ENCODE data around the gene PHKA2.

The PHKA2 gene

DNA sequence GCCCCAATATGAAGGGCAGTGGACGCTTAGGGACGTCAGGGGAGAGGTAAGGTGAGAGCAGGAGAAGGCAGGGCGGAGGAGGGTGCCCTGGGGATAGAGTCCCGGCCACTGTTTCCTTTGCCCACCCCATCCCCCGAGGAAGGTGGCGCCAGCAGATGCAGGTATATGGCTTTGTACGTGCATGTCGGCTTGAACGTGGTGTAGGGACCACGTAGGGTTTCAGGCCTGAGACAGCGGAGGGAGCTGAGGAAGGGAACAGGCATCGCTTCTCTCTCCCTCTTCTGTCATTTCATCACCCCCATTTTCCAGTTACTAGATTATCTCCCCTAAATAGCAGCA lies 97.9 kb downstream of the PHKA2 start:
- Mint-ChIP-seq H3K27ac (no peak overlapping the region), H3K4me1 (peaks cover 10% of the 10 kb centered on the region), H3K9me3 (peaks cover 52% of the 10 kb centered on the region), H3K27me3 (ENCODE audit: low read depth, poor library complexity) (peaks cover 6% of the 10 kb centered on the region), H3K4me3 (peak overlapping the region; percentile 75), H3K36me3 (ENCODE audit: low read depth) (no peaks in the 10 kb centered on the region)
- DNase-seq, result no peak
- TF ChIP-seq, protein P1, sequence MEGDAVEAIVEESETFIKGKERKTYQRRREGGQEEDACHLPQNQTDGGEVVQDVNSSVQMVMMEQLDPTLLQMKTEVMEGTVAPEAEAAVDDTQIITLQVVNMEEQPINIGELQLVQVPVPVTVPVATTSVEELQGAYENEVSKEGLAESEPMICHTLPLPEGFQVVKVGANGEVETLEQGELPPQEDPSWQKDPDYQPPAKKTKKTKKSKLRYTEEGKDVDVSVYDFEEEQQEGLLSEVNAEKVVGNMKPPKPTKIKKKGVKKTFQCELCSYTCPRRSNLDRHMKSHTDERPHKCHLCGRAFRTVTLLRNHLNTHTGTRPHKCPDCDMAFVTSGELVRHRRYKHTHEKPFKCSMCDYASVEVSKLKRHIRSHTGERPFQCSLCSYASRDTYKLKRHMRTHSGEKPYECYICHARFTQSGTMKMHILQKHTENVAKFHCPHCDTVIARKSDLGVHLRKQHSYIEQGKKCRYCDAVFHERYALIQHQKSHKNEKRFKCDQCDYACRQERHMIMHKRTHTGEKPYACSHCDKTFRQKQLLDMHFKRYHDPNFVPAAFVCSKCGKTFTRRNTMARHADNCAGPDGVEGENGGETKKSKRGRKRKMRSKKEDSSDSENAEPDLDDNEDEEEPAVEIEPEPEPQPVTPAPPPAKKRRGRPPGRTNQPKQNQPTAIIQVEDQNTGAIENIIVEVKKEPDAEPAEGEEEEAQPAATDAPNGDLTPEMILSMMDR (IDR thresholded peaks at IDR 0.05), result no peak

DNA sequence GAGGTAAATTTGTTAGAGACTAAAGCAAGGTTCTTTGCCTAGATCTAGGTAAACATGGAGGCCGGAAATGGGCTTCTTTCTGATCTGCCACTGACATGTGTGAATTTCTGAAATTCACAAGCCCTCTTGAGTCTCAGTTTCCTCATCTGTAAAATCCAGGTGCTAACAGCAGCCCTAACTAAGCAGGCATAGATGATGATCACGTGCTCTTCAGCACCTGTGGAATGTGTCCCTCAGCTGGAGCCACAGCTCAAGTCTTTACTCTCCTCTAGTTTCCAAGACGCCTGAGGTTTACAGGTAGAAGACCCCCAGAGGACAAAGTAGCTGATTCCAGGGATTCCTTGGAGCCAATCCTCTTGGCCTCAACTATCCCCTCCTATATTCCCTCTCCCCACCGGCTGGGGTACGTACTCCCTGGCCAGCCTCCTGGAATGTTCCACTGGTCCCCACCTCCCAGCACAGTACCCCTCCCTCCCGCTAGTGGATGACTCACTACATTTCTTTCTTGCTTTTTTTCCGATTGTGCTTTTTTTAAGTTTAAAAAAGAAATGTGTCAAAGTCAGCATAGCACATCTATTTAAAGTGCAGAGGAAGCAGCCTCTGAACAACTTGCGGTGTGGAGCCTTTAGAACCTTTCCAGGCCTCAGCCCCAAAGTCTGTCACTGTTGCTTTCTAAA lies 98.4 kb downstream of the PHKA2 start:
- Mint-ChIP-seq H3K27ac (no peak overlapping the region), H3K4me1 (peaks cover 10% of the 10 kb centered on the region), H3K36me3 (ENCODE audit: low read depth) (no peaks in the 10 kb centered on the region), H3K27me3 (ENCODE audit: low read depth, poor library complexity) (peaks cover 6% of the 10 kb centered on the region), H3K9me3 (peaks cover 55% of the 10 kb centered on the region), H3K4me3 (no peak overlapping the region)
- TF ChIP-seq, protein P1 (IDR thresholded peaks at IDR 0.05), result no peak
- DNase-seq, result no peak

DNA sequence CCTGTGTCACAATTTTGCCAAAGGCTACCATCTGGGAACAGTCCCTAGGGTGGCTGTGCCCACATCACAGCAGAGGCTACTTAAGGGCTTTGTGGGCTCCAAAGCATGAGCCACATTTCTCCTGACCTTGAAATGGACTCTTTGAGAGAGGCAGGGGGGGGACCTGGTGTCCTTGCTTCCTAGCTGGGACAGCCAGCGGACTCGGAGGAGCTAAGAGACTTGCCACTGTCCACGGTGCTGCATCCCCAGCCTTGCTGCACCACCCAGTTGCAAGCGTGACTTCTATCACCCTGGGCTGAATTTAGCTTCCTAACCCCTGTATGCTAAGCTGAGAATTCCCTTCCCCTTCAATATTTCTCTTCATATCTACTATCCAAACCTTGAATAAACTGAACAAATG lies 99.0 kb downstream of the PHKA2 start:
- Mint-ChIP-seq H3K36me3 (ENCODE audit: low read depth) (no peaks in the 10 kb centered on the region), H3K4me1 (peaks cover 10% of the 10 kb centered on the region), H3K4me3 (no peak overlapping the region), H3K27me3 (ENCODE audit: low read depth, poor library complexity) (peaks cover 6% of the 10 kb centered on the region), H3K9me3 (peaks cover 55% of the 10 kb centered on the region), H3K27ac (no peak overlapping the region)
- no peak for DNase-seq
- TF ChIP-seq, protein P1 (IDR thresholded peaks at IDR 0.05), result no peak

DNA sequence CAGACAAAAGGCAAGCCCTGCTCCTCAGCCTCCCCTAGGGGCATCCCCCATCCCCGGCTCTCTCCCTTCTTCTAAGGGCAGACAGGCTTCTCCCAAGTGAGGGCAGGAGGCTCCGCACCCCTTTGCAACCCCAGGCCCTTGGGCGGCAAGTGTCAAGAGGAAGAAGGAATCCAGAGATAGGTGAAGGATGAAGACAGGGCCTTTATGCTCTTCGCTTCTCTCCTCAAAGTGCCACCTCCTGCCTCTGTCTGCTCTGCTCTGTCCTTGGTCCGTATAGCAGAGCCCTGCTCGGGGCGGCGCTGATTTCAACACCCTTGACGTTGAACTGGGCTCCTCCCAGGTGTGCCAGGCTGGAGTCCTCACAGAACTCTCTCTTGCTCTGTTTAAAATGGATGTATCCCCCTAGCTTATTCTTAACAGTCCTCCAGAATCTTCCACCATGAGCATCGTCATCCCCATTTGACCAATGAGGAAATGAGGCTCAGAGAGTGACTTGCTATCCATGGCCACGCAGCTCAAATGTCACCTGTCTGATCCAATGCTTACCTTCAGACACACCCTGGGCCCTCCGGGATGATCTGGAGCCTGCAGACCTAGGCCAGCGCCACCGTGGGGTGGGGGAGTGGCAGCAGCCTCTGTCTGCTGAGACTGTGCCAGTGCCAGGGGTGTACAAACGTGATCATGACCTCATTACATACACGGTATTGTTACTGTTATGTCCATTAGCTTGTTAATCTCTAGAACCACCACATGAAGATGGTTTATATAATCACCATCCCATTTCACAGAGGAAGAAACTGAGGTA lies 99.8 kb downstream of the PHKA2 start:
- H3K4me1 Mint-ChIP-seq, result peaks cover 10% of the 10 kb centered on the region
- no peaks in the 10 kb centered on the region for H3K36me3 Mint-ChIP-seq (ENCODE audit: low read depth)
- no peak overlapping the region for H3K27ac Mint-ChIP-seq
- no peak for DNase-seq
- peaks cover 61% of the 10 kb centered on the region for H3K9me3 Mint-ChIP-seq
- peaks cover 6% of the 10 kb centered on the region for H3K27me3 Mint-ChIP-seq (ENCODE audit: low read depth, poor library complexity)
- TF ChIP-seq, protein P1 (IDR thresholded peaks at IDR 0.05), result no peak
- no peak overlapping the region for H3K4me3 Mint-ChIP-seq

DNA sequence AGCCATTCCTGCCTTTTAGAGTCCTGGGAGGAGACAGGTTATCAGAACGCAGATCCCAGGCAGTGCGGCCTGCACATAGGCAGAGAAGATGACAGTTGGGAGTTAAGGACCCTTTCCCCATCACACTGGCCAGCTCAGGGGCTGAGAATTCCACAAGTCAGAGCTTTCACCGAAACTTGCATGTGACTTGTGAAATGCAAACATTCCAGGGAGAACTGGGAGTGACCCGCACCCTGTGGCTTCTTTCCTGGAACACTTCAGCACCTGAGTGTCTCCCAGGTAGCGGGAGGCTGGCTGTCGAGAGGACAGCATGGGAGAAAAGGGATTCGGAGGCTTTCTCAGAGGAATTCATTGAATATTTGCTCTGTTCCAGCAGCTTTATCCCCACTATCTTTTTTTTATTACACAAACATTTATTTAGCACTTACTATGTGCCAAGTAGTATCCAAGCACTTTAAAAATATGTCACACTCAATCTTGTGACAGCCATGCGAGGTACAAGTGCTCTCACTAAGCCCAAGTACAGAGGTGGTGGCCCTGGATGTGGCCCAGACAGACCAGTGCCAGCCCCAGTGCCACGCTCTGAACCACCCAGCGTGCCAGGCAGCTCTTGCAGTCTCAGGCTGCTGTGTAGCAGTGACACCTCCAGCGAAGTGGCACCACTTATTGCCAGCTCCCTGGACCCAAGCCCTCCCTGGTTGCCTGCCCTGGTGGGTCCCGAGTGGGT lies 100.5 kb downstream of the PHKA2 start:
- Mint-ChIP-seq H3K36me3 (ENCODE audit: low read depth) (no peaks in the 10 kb centered on the region), H3K9me3 (peaks cover 68% of the 10 kb centered on the region), H3K4me1 (peaks cover 10% of the 10 kb centered on the region), H3K4me3 (no peak overlapping the region), H3K27ac (no peak overlapping the region), H3K27me3 (ENCODE audit: low read depth, poor library complexity) (peaks cover 6% of the 10 kb centered on the region)
- TF ChIP-seq, protein P1 (IDR thresholded peaks at IDR 0.05), result no peak
- DNase-seq, result no peak

Measured in nephron progenitor cell (in vitro differentiated cells).